ENCODE measurements around the gene DCP2.

DCP2 gene

DNA sequence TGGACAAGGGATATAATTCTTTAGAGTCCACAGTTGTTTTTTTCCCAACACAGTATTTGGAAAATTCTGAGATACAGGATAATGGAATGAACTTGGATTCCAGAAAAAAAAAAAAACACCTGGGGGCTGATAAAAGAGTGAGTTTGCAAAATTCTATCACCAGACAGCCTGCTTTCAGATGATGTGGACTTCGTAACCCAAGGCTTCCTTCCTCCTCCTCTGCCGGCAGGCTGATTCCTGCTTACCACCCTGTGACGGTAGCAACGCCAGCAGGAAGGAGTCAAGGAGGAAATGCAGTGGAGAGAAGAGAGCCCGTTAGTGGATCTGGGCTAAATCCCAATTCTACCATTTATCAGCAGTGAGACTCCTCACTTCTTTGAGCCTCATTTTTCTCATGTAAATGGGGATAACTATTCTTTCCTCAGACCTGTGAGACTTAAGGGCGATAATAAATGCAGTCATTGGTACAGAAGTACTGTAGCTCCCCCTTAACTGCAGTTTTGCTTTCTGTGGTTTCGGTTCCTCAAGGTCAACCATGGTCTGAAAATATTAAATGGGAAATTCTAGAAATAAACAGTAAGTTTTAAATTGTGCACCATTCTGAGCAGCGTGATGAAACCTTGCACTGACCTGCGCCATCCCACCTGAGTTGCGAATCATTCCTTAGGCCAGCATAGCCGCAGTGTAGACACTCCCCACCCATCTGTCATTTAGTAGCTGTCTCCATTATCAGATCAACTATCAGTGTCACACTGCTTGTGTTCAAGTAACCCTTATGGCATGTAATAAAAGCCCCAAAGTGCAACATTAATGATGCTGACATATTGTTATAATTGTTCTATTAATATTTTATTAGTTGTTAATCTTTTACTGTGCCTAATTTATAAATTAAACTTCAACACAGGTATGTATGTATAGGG lies 71.4 kb downstream of the DCP2 start:
- Histone ChIP-seq H3K9me3 (ENCODE audit: control insufficient read depth, insufficient read depth, low read length) (no peaks in the 10 kb centered on the region), H3K79me2 (ENCODE audit: control insufficient read depth, low read length) (no peaks in the 10 kb centered on the region), H3K36me3 (ENCODE audit: control insufficient read depth, low read length) (no peaks in the 10 kb centered on the region), H3K4me2 (ENCODE audit: low read length) (peak overlapping the region; percentile 64), H3K9me2 (replicated peaks; ENCODE audit: control insufficient read depth, low read length) (no peaks in the 10 kb centered on the region), H3K27me3 (ENCODE audit: control insufficient read depth, low read length) (peaks cover 3% of the 10 kb centered on the region; the same call in 1 of the 2 replicates), H3K4me1 (ENCODE audit: control insufficient read depth, low read length) (peaks cover 17% of the 10 kb centered on the region), H4K20me1 (ENCODE audit: control insufficient read depth, insufficient read depth, low read depth, low read length) (no peaks in the 10 kb centered on the region), H3K4me3 (ENCODE audit: low read length) (peak overlapping the region; percentile 59), H3F3A (ENCODE audit: control insufficient read depth, insufficient read depth) (no peaks in the 10 kb centered on the region), H3K27ac (ENCODE audit: low read depth, low read length) (no peak overlapping the region)
- TF ChIP-seq EZH2phosphoT487 (IDR thresholded peaks at IDR 0.05; ENCODE audit: borderline replicate concordance, low read length), result no peak
- TF ChIP-seq, protein P1, sequence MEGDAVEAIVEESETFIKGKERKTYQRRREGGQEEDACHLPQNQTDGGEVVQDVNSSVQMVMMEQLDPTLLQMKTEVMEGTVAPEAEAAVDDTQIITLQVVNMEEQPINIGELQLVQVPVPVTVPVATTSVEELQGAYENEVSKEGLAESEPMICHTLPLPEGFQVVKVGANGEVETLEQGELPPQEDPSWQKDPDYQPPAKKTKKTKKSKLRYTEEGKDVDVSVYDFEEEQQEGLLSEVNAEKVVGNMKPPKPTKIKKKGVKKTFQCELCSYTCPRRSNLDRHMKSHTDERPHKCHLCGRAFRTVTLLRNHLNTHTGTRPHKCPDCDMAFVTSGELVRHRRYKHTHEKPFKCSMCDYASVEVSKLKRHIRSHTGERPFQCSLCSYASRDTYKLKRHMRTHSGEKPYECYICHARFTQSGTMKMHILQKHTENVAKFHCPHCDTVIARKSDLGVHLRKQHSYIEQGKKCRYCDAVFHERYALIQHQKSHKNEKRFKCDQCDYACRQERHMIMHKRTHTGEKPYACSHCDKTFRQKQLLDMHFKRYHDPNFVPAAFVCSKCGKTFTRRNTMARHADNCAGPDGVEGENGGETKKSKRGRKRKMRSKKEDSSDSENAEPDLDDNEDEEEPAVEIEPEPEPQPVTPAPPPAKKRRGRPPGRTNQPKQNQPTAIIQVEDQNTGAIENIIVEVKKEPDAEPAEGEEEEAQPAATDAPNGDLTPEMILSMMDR (IDR thresholded peaks at IDR 0.05; ENCODE audit: low read depth, low read length, poor library complexity, severe bottlenecking), result no peak

DNA sequence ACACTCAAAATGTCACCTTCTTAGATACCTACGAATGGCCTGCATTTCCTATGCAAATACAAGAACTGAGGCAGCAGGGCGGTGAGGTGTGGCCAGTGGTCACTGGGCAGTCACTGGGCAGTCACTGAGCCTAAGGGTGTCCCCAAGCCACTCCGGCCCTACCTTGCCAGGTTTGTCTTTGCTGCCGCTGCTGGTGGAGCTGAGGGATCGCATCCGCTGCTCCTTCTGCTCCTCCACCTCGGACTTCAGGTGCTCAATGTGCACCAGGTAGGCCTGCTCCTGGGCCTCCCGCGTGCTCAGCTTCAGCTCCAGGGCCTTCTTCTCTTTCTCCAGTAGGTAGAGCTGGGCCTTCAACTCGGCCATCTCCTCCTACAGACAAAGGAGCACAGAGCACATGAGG lies 72.3 kb downstream of the DCP2 start:
- Histone ChIP-seq H3K36me3 (ENCODE audit: control insufficient read depth, low read length) (no peaks in the 10 kb centered on the region), H3K9me3 (ENCODE audit: control insufficient read depth, insufficient read depth, low read length) (no peaks in the 10 kb centered on the region), H4K20me1 (ENCODE audit: control insufficient read depth, insufficient read depth, low read depth, low read length) (no peaks in the 10 kb centered on the region), H3K4me2 (ENCODE audit: low read length) (no peak overlapping the region), H3K4me1 (ENCODE audit: control insufficient read depth, low read length) (peaks cover 17% of the 10 kb centered on the region), H3K27ac (ENCODE audit: low read depth, low read length) (no peak overlapping the region), H3K9me2 (replicated peaks; ENCODE audit: control insufficient read depth, low read length) (no peaks in the 10 kb centered on the region), H3K79me2 (ENCODE audit: control insufficient read depth, low read length) (no peaks in the 10 kb centered on the region), H3K4me3 (ENCODE audit: low read length) (no peak overlapping the region), H3F3A (ENCODE audit: control insufficient read depth, insufficient read depth) (no peaks in the 10 kb centered on the region), H3K27me3 (ENCODE audit: control insufficient read depth, low read length) (peaks cover 3% of the 10 kb centered on the region; the same call in 1 of the 2 replicates)
- TF ChIP-seq, protein P1 (IDR thresholded peaks at IDR 0.05; ENCODE audit: low read depth, low read length, poor library complexity, severe bottlenecking), result no peak
- no peak for TF ChIP-seq EZH2phosphoT487 (IDR thresholded peaks at IDR 0.05; ENCODE audit: borderline replicate concordance, low read length)

DNA sequence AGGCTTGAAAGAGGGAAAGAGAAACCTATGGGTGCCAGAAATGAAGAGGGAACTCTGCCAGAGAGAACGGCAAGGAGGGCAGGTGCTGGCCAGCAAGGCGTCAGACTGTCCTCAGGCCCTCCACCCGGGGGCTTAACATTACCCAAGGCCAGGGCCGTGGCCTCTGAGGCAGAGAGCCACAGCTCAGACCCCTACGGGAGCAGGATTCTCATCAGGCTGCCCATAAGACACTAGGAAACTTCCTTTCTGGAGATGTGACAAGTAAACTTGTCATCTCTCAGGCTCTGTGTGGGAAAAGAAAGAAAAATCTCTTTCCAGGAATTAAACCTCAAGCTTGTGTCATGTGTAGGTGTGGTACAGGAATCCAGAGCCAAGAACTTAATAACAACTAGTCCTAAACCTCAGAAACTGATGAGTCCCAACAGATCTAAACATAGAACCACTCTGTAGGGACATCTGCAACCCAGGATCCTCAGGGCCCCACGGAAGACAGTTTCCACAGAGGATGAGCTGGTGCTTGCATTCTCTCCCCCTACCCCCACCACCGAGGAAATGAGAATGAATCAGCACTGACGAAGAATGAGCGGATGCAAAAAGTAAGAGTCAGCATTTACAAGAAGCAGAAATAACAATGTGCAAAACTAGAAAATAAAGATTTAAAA lies 74.3 kb downstream of the DCP2 start:
- Histone ChIP-seq H3K27me3 (ENCODE audit: control insufficient read depth, low read length) (peaks cover 3% of the 10 kb centered on the region; the same call in 1 of the 2 replicates), H3K36me3 (ENCODE audit: control insufficient read depth, low read length) (no peaks in the 10 kb centered on the region), H3K4me3 (ENCODE audit: low read length) (no peak overlapping the region), H3K4me1 (ENCODE audit: control insufficient read depth, low read length) (peaks cover 17% of the 10 kb centered on the region), H3K9me2 (replicated peaks; ENCODE audit: control insufficient read depth, low read length) (no peaks in the 10 kb centered on the region), H3F3A (ENCODE audit: control insufficient read depth, insufficient read depth) (no peaks in the 10 kb centered on the region), H3K9me3 (ENCODE audit: control insufficient read depth, insufficient read depth, low read length) (no peaks in the 10 kb centered on the region), H3K79me2 (ENCODE audit: control insufficient read depth, low read length) (no peaks in the 10 kb centered on the region), H3K4me2 (ENCODE audit: low read length) (no peak overlapping the region), H3K27ac (ENCODE audit: low read depth, low read length) (no peak overlapping the region), H4K20me1 (ENCODE audit: control insufficient read depth, insufficient read depth, low read depth, low read length) (no peaks in the 10 kb centered on the region)
- TF ChIP-seq, protein P1 (IDR thresholded peaks at IDR 0.05; ENCODE audit: low read depth, low read length, poor library complexity, severe bottlenecking), result no peak
- no peak for TF ChIP-seq EZH2phosphoT487 (IDR thresholded peaks at IDR 0.05; ENCODE audit: borderline replicate concordance, low read length)
